Activated CD4-positive, alpha-beta memory T cell treated with anti-CD3 and anti-CD28 coated beads for 36 hours (primary cell): ENCODE data around the gene RIPPLY1. TPM values are rescaled to one million over a fixed set of nuclear protein-coding genes. Genes with fewer than 3 reads are reported as not detected.

Experiments
- CTCF ChIA-PET: fragments of 350-600 bp; sonication (Branson Sonifier 250); formaldehyde crosslinking; loops from one replicate; lab custom pipeline; 2021; ENCODE audit warnings: antibody characterized with exemption, inconsistent platforms; lab: Charles Lee
- POLR2A ChIA-PET: fragments of 350-600 bp; sonication (Branson Sonifier 250); formaldehyde crosslinking; loops from one replicate; lab custom pipeline; 2021; ENCODE audit warnings: antibody characterized with exemption; lab: Charles Lee
- DNase-seq: peaks from one replicate; pipeline ENCODE4 v3.0.0-alpha.2; 2020
- H3K27ac Mint-ChIP-seq: one replicate; pipeline ENCODE4 v1.8.0; 2021; ENCODE audit warnings: mixed read lengths
- H3K27me3 Mint-ChIP-seq: one replicate; pipeline ENCODE4 v1.8.0; 2021; ENCODE audit warnings: mixed read lengths
- H3K36me3 Mint-ChIP-seq: one replicate; pipeline ENCODE4 v1.8.0; 2021; ENCODE audit warnings: mixed read lengths
- H3K4me1 Mint-ChIP-seq: one replicate; pipeline ENCODE4 v1.8.0; 2021; ENCODE audit warnings: low read depth, mixed read lengths
- H3K4me3 Mint-ChIP-seq: one replicate; pipeline ENCODE4 v1.8.0; 2021; ENCODE audit warnings: mild to moderate bottlenecking, mixed read lengths
- H3K9me3 Mint-ChIP-seq: one replicate; pipeline ENCODE4 v1.8.0; 2021; ENCODE audit warnings: mixed read lengths
- intact Hi-C: fragments of 100-400 bp; cut with micrococcal nuclease; formaldehyde crosslinking; loops from one replicate; pipeline ENCODE4 v1.15.1; 2023
- total RNA-seq, 2 experiments: library from RNA; stranded (reverse); gene quantifications; one replicate each; pipeline ENCODE4 v1.2.3, GENCODE V29; 2021

RIPPLY1 gene
- total RNA-seq, 2 experiments from 2014 or later = not detected

- POLR2A ChIA-PET = no interaction called here
- DNase-seq = no peak
- Mint-ChIP-seq H3K27me3 (no peaks in the 10 kb centered on the region), H3K9me3 (no peaks in the 10 kb centered on the region), H3K4me3 (no peak overlapping the region), H3K36me3 (no peaks in the 10 kb centered on the region), H3K4me1 (no peaks in the 10 kb centered on the region), H3K27ac (no peak overlapping the region)
- intact Hi-C loops = no loop called here
- CTCF ChIA-PET = no interaction called here
Observed at GRCh38 chrX:106903856-106904528, 851 bp upstream of the RIPPLY1 start.

GRCh38 chrX:106902684-106903083, 457 bp downstream of the RIPPLY1 start:
- Mint-ChIP-seq H3K4me1 (no peaks in the 10 kb centered on the region), H3K36me3 (no peaks in the 10 kb centered on the region), H3K9me3 (no peaks in the 10 kb centered on the region), H3K27me3 (no peaks in the 10 kb centered on the region), H3K27ac (no peak overlapping the region), H3K4me3 (no peak overlapping the region)
- intact Hi-C loops = no loop called here
- no peak for DNase-seq
- POLR2A ChIA-PET = no interaction called here
- CTCF ChIA-PET = interaction anchor here (1.2 kb wide), 1 partner anchor 8 kb away, joined by 3 read pairs; no protein-coding TSS in a partner anchor

DNA sequence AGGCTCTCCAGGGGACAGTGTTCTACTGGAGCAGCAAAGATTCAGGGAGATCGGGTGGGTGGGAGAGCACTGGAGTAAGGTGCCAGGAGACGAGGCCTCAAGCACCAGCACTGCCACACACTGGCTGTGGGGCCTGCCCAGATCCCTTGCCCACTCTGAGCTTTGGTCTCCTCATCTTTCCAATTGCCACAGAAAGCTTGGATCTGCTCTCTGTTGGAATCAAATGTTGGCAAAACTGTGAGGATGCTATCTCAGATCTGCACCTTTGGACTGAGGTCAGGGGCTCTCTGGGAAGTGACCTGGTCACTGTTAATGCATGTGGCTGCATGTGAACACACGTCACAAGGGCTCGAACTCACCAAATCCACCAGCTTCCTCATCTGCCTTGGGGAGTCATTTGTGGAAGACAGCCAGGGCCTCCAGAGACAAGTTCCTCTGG, 1.3 kb downstream of the RIPPLY1 start:
- H3K9me3 Mint-ChIP-seq = no peaks in the 10 kb centered on the region
- no peak for DNase-seq
- H3K36me3 Mint-ChIP-seq = no peaks in the 10 kb centered on the region
- H3K4me1 Mint-ChIP-seq = no peaks in the 10 kb centered on the region
- no peak overlapping the region for H3K4me3 Mint-ChIP-seq
- no peaks in the 10 kb centered on the region for H3K27me3 Mint-ChIP-seq
- H3K27ac Mint-ChIP-seq = no peak overlapping the region
- CTCF ChIA-PET = no interaction called here
- intact Hi-C loops = no loop called here
- POLR2A ChIA-PET = no interaction called here

GRCh38 chrX:106901341-106901740, 1.8 kb downstream of the RIPPLY1 start:
- ChIA-PET CTCF (no interaction called here), POLR2A (no interaction called here)
- H3K36me3 Mint-ChIP-seq = no peaks in the 10 kb centered on the region
- H3K27me3 Mint-ChIP-seq = no peaks in the 10 kb centered on the region
- no peak overlapping the region for H3K4me3 Mint-ChIP-seq
- no peak for DNase-seq
- H3K4me1 Mint-ChIP-seq = no peaks in the 10 kb centered on the region
- H3K27ac Mint-ChIP-seq = no peak overlapping the region
- intact Hi-C loops = no loop called here
- H3K9me3 Mint-ChIP-seq = no peaks in the 10 kb centered on the region

DNA sequence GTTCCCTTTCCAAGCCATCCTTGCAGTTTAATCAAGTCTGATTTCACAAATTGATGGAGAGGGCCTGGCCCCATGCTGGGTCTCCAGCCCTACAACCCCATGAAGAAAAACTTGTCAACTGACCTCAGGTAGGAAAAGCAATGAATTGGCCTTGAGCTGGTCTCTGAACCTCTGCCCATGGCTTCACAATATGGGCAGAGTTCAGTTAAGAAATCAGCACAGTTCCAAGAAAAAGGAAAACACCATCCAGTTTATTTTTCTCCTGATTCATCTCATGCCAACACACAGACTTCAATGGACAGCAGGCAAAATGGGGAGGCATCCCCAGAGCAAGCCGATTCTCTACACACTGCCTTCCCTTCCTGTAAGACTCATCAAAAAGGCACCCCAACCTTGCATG, 3.3 kb downstream of the RIPPLY1 start:
- intact Hi-C loops = loop anchor here (2.0 kb wide), 1 partner anchor 53 kb away; no protein-coding TSS in a partner anchor

DNA sequence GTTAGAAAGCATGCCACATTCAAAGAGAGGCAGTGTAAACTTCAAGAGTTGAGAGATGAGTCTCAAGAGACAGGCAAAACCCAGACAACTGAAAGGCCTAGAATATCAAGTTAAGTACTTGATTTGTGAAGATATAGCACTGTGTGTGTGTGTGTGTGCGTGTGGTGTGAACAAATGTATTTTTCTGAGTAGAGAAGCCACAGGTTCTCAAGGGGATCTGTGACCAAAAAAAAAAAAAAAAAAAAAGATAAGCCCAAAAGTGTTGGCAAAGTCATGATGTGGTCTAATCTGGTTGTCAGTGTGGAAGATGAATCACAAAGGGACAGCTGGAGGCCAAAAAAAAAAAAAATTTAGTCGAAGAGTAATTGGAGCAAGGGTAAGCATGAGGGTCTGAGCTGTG, 3.9 kb downstream of the RIPPLY1 start:
- no peak for DNase-seq
- ChIA-PET CTCF (interaction anchor here (0.6 to 1.9 kb wide), 8 partner anchors 16 to 530 kb away, joined by 3 to 12 read pairs (median 3); no protein-coding TSS in a partner anchor), POLR2A (no interaction called here)
- H3K36me3 Mint-ChIP-seq = no peaks in the 10 kb centered on the region
- intact Hi-C loops = loop anchor here (2.0 kb wide), 1 partner anchor 54 kb away; no protein-coding TSS in a partner anchor
- H3K4me1 Mint-ChIP-seq = no peaks in the 10 kb centered on the region
- no peak overlapping the region for H3K4me3 Mint-ChIP-seq
- no peaks in the 10 kb centered on the region for H3K9me3 Mint-ChIP-seq
- H3K27me3 Mint-ChIP-seq = no peaks in the 10 kb centered on the region
- H3K27ac Mint-ChIP-seq = no peak overlapping the region

More for the DNA sequence above, 3.3 kb downstream of the RIPPLY1 start:
- Mint-ChIP-seq H3K36me3 (no peaks in the 10 kb centered on the region), H3K27me3 (no peaks in the 10 kb centered on the region), H3K4me1 (no peaks in the 10 kb centered on the region), H3K4me3 (no peak overlapping the region), H3K27ac (no peak overlapping the region), H3K9me3 (no peaks in the 10 kb centered on the region)
- ChIA-PET POLR2A (no interaction called here), CTCF (interaction anchor here (0.6 to 1.3 kb wide), 3 partner anchors 18 to 426 kb away, joined by 3 to 4 read pairs (median 4); no protein-coding TSS in a partner anchor)
- no peak for DNase-seq

DNA sequence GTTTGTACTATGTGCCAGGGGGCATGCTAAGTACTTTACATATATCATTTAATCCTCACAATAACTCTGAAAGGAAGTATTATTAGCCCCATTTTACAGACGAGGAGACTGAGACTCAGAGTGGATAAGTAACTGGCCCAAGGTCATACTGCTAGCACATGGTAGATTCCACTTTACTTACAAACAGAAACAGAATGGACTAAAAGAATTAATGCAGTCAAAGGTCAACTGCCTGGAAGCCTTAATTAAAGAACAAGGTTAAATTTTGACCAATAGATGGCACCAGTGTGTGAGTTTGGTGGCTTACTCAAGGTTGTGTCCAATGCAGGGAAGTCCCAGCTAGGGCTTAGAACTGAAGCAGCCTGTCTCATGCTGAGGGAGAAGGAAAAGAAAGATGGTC, 4.7 kb downstream of the RIPPLY1 start:
- no peaks in the 10 kb centered on the region for H3K27me3 Mint-ChIP-seq
- POLR2A ChIA-PET = no interaction called here
- no peak overlapping the region for H3K27ac Mint-ChIP-seq
- no peaks in the 10 kb centered on the region for H3K4me1 Mint-ChIP-seq
- CTCF ChIA-PET = interaction anchor here (0.7 to 1.9 kb wide), 9 partner anchors 9 to 950 kb away, joined by 3 to 12 read pairs (median 3); no protein-coding TSS in a partner anchor
- H3K9me3 Mint-ChIP-seq = no peaks in the 10 kb centered on the region
- H3K4me3 Mint-ChIP-seq = no peak overlapping the region
- H3K36me3 Mint-ChIP-seq = no peaks in the 10 kb centered on the region
- DNase-seq = peak; percentile 10
- intact Hi-C loops = loop anchor here (2.0 kb wide), 1 partner anchor 54 kb away; no protein-coding TSS in a partner anchor

DNA sequence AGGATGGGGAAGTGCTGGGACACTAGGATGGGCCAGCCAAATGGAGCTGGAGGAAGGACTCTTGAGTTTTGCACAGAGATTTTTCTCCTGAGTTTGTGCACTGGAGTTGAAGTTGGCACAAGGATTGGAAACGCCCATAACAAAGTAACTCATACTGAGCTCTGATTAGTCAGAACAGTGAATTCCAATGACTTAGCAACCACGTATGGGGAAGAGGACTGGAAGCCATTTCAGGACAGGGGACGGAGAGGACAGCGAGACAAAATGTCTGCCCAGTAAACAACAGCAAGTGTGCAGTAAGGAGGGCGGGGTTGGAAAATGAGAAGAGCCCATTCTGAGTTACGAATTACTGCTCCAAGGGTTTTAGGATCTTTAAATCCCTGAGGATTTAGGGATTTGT, 5.9 kb downstream of the RIPPLY1 start:
- no peak for DNase-seq
- ChIA-PET CTCF (interaction anchor here (0.7 to 1.3 kb wide), 2 partner anchors 17 to 45 kb away, joined by 3 to 5 read pairs; no protein-coding TSS in a partner anchor), POLR2A (no interaction called here)
- Mint-ChIP-seq H3K9me3 (no peaks in the 10 kb centered on the region), H3K4me1 (no peaks in the 10 kb centered on the region), H3K36me3 (no peaks in the 10 kb centered on the region), H3K27ac (no peak overlapping the region), H3K4me3 (no peak overlapping the region), H3K27me3 (no peaks in the 10 kb centered on the region)
- intact Hi-C loops = no loop called here

DNA sequence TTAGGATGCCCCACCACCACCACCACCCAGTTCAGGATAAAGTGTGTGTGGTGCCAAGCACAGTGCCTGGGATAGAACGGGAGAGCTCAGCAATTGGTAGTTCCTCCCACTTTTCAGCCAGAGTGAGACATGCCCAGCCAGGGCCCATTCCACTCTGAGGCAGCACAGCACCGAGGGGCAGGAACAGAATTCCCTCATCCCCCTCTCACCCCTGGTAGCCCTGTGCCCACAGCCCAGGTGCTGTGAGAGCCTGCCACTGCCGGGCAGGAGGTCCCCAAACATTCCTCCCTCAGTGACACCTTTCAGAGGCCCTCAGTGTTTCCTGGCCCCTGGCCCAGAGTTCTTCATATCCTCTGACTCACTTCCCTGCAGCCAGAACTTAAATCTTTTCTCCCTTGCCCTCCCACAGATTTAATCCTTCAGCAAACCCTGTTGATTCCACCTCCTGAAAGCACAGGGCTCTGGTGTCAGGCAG, 8.1 kb downstream of the RIPPLY1 start:
- Mint-ChIP-seq H3K27me3 (no peaks in the 10 kb centered on the region), H3K36me3 (no peaks in the 10 kb centered on the region), H3K27ac (no peak overlapping the region), H3K9me3 (no peaks in the 10 kb centered on the region), H3K4me3 (no peak overlapping the region), H3K4me1 (no peaks in the 10 kb centered on the region)
- POLR2A ChIA-PET = no interaction called here
- CTCF ChIA-PET = interaction anchor here (0.7 to 1.9 kb wide), 11 partner anchors 8 to 1001 kb away, joined by 3 to 14 read pairs (median 3); partner anchors contain the start of gene RIPPLY1
- DNase-seq = no peak
- intact Hi-C loops = loop anchor here (2.0 kb wide), 1 partner anchor 882 kb away; the partner anchor contains the start of gene NCBP2L

GRCh38 chrX:106894392-106894909, 8.7 kb downstream of the RIPPLY1 start:
- H3K4me1 Mint-ChIP-seq = no peaks in the 10 kb centered on the region
- H3K36me3 Mint-ChIP-seq = no peaks in the 10 kb centered on the region
- intact Hi-C loops = loop anchor here (2.0 kb wide), 1 partner anchor 882 kb away; the partner anchor contains the start of gene NCBP2L
- POLR2A ChIA-PET = no interaction called here
- H3K9me3 Mint-ChIP-seq = no peaks in the 10 kb centered on the region
- CTCF ChIA-PET = interaction anchor here (0.7 to 1.9 kb wide), 13 partner anchors 8 to 1001 kb away, joined by 3 to 14 read pairs (median 3); partner anchors contain the start of gene RIPPLY1
- peak; percentile 54 for DNase-seq
- H3K27ac Mint-ChIP-seq = no peak overlapping the region
- no peaks in the 10 kb centered on the region for H3K27me3 Mint-ChIP-seq
- H3K4me3 Mint-ChIP-seq = no peak overlapping the region

DNA sequence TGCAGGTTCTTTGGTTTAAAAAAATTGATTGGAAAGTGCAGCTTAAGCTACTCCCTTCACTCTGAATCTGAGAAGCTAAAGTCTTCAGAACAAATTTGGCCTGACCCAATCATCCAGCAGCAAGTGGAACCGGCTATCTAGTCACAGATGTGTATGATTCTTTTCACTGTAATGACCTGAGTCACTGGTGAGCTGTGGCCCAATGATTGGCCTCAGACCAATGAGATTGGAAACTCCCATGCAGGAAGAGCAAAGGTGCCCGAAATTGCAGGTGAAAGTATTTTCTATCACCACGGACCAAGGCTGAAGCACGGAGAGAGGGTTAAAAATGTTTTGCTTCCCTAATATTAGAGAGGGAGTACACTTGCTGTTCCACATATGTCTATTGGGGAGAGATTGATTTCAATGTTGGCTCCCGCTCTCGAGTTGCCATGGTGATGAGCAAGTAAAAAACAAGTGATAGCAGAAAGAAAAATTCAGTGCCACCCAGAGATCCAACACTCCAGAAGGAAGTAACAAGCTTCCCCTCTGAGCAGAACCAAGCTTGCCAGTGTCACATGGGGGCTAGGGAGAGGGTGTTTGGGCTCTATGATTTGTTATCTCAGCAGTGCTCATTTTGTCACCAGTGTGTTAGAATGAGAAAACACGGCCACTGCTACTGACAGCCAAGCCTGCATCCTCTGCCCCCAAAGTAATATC, 11.2 kb downstream of the RIPPLY1 start:
- Mint-ChIP-seq H3K27me3 (no peaks in the 10 kb centered on the region), H3K36me3 (no peaks in the 10 kb centered on the region), H3K4me3 (no peak overlapping the region), H3K27ac (no peak overlapping the region), H3K4me1 (no peaks in the 10 kb centered on the region), H3K9me3 (no peaks in the 10 kb centered on the region)
- no peak for DNase-seq
- intact Hi-C loops = no loop called here
- ChIA-PET CTCF (no interaction called here), POLR2A (no interaction called here)

DNA sequence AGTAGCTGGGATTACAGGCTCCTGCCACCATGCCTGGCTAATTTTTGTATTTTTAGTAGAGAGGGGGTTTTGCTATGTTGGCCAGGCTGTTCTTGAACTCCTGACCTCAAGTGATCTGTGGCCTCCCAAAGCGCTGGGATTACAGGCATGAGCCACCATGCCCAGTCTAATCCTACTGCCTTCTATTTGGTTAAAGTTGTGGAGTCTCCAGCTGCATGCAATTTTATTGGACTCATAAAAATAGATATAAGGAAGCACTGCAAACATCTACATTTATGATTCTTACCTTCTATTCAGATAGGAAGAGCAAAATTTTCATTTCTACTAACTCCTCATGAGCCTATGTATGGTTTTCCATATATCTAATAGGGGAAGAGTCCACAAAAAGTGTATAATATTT, 13.7 kb downstream of the RIPPLY1 start:
- H3K36me3 Mint-ChIP-seq = no peaks in the 10 kb centered on the region
- CTCF ChIA-PET = interaction anchor here (1.0 kb wide), 1 partner anchor 9 kb away, joined by 4 read pairs; no protein-coding TSS in a partner anchor
- H3K27me3 Mint-ChIP-seq = no peaks in the 10 kb centered on the region
- intact Hi-C loops = no loop called here
- H3K4me1 Mint-ChIP-seq = no peaks in the 10 kb centered on the region
- no peaks in the 10 kb centered on the region for H3K9me3 Mint-ChIP-seq
- DNase-seq = no peak
- H3K4me3 Mint-ChIP-seq = no peak overlapping the region
- POLR2A ChIA-PET = no interaction called here
- H3K27ac Mint-ChIP-seq = no peak overlapping the region
